ENCODE results near the gene CDX2. TPM values are rescaled to one million over a fixed set of nuclear protein-coding genes. Genes with fewer than 3 reads are reported as not detected.

The CDX2 gene
- total RNA-seq, 2 donors from 2014 or later: not detected

DNA sequence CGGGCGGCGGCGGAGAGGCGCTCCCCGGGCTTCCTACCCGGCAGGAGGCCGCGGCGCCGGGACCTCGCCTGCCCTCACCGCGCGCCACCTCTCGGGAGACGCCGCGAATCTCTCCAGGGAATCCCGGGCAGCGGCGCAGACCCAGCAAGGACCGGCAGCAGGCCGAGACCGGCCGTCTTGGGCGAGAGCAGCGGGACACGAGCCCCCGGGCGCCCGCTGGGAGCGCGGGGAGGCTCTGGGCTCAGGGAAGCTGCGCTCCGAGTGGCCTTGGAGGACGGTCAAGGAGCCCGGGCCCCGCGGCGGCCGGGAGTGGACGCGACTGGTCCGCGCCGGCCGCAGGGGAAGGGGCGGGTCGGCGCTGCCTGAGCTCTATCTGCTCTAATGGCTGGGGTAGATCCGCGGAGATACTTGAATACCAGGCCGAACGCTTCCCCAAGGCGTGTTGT is 14.7 kb downstream of the CDX2 start:
- intact Hi-C loops (cut with DNase I): no loop called here
- peak; percentile 80 for DNase-seq (ENCODE audit: low spot score)

DNA sequence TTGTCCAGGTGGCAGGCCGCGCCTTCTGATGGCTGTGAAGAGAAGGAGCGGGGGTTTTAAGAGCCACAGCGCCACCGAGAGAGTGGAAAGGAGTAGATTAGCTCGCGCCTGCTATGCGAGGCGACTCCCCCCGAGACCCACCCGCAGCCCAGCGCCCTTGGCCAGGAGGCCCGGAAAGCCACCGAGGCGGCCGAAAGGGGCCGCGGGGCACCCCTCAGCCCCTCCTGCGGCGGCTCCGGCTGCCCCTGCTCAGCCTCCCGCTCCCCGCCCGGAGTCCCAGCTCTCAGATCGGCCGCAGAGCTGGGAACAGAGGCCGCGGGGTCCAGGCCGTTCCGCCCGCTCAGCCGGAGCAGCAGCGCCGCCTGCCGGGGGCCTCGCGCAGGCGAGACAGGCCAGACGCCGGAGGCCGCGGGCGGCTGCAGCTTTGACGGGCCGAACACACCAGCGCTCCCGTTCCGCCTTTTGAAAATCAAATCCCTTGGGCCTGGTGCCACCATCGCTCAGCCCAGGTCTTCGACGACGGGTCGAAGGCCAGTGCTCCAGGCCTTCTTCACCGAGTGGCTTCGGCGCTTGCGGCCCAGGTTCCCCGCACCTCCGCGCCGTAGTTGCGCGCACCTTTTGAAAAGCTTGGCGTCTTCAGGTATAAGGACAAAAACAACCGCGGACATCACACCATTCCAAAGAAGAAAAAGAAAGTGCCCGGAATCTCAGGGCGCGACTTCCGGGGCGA is 15.3 kb downstream of the CDX2 start:
- peak; percentile 91 for DNase-seq (ENCODE audit: low spot score)
- intact Hi-C loops (cut with DNase I): no loop called here

DNA sequence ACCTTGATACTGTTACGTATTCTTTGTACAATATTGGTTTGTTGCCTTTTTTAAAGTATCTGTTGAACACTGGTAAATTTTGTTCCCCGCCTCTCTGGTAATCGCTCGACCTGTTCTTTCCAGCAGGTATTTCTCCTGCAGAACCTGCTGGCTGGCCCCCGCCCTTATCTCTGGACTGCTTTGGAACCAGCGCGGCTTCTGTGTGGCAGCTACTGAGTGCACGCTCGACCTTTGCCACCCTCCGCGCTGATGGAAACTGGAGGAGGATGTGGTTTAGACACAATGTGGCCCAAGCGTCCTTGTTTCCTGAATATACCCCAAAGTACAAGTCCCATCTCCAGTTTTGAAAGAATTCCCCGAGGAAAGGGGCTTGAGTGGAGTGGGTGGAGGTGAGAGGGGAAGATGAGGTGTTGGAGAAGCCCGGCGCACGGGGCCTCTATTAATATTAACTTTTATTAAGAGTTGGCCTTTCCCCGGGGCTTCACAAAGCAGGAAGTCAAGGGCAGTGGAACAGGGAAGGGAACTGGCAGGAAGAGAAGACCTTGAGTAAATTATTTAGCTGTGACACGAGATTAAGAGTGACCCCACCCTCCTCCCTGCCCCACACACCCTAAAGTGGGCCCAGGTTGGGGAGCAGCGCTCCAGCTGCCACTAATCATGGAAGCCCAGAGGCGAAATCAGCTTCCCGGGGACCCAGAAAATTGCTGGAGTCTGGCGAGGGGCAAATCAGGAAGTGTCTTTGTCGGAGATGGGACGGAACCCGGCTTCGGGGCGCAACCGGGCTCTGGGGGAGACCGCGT is 16.0 kb downstream of the CDX2 start:
- no peak for DNase-seq (ENCODE audit: low spot score)
- intact Hi-C loops (cut with DNase I): no loop called here

DNA sequence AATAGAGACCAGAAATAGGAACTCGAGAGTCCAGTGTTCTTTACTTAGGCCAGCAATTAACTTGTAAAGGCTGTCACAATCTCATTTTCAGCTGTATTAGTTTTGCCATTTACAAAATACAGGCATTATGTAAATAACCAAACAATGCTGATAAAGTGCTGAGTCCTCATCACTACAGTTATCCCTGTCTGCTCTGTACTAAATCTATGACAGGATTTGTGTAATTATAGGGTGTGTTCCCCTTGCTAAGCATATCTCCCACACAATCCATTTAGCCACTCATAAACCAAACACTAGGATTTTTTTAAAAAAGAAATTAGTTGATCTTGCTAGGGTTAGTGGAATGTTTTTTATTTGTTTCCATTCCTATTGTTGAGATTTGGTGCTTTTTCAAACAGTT is 26.1 kb downstream of the CDX2 start:
- intact Hi-C loops (cut with DNase I): no loop called here
- no peak for DNase-seq (ENCODE audit: low spot score)

DNA sequence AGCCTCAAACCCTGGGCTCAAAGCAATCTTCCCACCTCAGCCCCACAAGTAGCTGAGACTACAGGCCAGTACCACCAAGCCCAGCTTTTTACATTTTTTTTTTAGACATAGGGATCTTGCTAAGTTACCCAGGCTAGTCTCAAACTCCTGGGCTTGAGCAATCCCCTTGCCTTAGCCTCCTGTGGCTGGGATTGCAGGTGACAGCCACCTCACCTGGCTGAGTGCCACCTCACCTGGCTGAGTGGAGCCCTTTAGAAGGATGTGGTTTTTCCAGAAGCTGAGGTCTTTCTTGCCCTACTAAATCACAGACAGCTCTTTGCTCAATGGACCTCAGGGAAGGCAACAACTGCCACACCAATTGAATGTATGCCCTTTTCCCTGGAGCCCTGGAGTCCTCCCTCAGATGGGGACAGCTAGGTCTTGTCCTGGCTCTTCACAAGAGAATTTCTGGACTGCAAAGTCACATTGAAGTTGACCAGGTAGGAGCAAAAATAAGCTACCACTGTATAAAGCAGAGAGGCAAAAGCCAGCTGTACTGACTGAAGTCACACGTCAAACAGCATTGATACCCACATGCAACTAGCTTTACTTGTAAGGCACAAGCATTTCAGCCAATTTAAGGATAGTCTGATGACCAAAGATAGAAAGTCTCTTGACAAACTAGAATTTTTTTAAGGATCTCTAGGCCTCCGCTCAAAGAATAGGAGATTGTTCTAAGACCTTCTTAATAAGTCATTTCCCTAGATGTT is 35.4 kb downstream of the CDX2 start:
- DNase-seq (ENCODE audit: low spot score): no peak
- intact Hi-C loops (cut with DNase I): no loop called here

DNA sequence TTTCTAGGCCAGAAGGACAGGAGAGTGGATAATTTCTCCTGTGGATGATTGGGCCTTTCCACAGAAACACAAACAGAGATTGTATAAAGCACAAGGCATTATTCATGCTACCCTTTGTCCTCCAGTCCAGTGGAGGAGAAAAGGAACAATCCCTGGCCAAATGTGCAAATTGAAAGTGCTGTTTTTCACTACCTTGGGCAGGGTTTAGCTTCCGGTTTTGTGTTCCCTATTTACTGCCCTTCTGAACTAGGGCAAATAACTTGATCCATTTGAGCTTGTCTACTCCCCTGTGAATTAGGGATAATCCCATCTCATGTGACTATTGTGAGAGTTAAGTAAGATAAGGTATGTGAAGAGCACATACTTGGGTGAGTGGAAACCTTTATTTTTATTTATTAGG is 36.0 kb downstream of the CDX2 start:
- intact Hi-C loops (cut with DNase I): no loop called here
- DNase-seq (ENCODE audit: low spot score): no peak

DNA sequence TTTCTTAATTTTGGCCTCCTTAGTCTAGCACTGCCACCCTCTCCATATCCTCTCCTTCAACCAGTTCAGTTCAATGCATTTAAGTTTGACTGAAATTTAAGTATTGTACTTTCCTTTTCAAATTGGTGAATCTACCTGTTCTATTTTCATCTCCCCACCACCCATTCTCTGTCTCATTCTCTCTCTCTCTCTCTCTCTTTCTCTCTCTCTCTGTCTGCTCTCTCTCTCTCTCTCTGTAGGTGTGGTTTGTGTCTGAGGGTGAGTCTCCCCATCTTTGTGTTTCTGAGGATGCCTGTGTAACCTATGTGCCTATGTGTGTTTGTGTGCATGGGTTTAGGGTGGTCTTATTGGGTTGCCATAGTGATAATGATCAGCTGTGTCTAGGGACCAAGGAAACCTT is 39.2 kb downstream of the CDX2 start:
- no peak for DNase-seq (ENCODE audit: low spot score)
- intact Hi-C loops (cut with DNase I): no loop called here

DNA sequence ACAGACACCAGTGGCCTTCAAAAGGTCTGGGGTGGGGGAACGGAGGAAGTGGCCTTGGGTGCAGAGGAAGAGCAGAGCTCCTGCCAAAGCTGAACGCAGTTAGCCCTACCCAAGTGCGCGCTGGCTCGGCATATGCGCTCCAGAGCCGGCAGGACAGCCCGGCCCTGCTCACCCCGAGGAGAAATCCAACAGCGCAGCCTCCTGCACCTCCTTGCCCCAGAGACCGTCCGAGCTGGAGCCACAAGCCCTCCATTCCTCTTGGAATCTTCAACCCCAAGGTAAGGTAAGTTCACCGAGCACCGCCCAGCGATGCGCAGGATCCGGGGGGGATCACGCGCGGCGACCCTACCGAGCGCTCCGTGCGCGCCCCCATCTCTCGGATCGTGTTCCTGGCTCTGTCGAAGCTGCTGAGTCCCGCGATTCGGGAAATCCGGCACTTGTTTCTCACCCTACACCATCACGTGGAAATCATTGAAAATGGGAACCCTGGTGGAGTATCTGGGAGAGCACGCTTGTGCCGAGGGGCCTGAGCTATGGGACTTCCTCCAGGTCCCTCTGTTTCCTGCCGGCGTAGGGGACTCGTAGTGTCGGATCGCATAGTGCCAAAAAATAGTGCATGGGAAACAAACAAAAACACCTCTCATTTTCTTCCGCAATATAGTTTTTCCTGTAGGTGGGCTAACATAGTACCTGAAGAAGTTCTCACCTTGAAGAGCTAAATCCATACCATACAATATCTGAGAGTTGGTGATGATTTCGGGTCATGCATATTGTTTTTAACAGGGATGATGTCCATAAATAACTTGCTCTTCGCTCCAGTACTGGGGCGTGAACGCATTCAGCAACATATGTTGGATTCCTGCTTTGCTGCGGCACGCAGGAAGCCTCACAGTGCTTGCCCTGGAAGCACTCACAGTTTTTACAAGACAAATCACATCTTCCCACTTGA is 40.0 kb downstream of the CDX2 start:
- intact Hi-C loops (cut with DNase I): no loop called here

DNA sequence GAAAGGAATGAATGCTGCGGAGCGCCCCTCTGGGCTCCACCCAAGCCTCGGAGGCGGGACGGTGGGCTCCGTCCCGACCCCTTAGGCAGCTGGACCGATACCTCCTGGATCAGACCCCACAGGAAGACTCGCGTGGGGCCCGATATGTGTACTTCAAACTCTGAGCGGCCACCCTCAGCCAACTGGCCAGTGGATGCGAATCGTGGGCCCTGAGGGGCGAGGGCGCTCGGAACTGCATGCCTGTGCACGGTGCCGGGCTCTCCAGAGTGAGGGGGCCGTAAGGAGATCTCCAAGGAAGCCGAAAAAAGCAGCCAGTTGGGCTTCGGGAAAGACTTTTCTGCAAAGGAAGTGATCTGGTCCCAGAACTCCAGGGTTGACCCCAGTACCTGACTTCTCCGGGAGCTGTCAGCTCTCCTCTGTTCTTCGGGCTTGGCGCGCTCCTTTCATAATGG is 40.7 kb downstream of the CDX2 start:
- intact Hi-C loops (cut with DNase I): no loop called here
- no peak for DNase-seq (ENCODE audit: low spot score)

More for the DNA sequence above, 40.0 kb downstream of the CDX2 start:
- DNase-seq (ENCODE audit: low spot score): no peak

DNA sequence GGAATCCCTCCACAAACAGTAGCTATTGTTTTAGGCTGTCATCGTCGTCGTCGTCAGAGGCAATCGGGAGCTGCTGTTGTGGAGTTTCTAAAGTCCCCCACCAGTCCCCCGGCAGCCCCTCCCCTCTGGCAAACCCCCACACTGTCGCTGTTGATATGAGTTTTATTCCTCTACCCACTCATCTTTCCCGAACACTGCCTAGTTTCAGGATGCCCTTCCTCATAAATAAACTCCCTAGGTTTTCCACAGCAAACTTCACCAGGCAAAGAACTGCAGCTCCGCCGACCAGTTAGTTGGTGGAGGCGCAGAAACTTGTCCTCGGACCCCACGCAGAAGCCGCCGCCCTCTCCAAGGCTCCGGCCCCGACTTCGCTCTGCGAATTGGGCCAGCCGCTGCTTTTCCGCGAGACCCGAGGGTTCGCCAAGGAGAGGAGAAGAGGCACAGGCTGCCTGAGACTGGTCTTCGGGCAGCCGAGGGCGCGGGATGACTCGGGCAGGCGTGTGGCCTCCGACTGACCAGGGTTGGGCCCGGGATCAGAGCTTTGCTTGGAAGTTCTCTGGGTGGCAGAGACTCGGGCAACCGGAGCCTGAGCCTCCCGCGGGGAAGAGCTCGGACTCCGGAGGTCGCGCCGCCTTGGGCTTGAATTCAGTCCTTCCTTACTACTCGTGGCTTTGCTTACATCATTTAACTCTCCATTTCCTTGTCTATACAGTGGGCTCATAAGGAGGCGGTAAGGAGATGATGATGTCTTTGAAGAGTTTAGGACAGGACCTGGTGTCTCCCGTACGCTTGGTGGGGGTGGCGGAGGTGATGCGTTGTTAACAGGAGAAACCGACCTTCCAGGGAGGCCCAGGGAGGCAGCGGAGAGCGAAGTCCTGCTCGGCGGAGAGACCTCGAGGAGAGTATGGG is 41.4 kb downstream of the CDX2 start:
- no peak for DNase-seq (ENCODE audit: low spot score)
- intact Hi-C loops (cut with DNase I): no loop called here

DNA sequence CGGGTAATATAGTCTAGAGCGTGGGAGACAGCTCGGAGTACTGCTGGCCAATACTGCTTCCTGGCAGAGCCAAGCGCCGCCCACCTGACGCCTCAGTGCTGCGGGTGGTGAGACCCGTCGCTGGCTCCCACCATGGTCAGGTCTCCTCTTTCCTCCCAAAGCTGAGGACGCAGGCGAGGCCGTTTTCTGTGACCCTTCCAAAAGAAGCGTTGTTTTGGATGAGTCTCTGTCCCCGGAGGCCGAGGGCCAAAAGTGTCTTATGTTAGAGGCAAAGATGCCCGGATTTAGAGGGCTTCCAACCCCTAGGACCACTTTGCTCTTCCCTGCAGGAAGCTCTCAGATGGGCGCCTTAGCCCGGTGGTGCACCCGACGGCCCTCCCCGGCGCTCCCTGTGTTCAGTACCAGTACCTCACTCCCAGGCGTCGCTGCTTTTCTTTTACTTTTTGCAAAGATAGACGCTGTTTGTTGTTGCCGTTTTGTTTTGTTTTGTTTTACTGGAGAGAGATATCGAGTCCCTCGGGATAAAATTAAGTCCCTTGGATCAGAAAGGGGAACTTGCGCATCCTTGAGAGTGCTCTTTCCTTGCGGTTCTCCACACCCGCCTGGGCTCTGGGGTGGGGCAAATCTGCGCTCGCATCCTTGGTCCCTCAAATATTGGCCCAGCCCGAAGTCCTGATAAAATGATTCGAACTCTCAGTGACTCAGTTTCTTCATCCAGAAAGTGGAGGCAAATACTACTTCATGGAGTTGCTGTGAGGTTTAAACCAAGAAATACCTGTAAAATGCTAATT is 42.3 kb downstream of the CDX2 start:
- DNase-seq (ENCODE audit: low spot score): no peak
- intact Hi-C loops (cut with DNase I): no loop called here

DNA sequence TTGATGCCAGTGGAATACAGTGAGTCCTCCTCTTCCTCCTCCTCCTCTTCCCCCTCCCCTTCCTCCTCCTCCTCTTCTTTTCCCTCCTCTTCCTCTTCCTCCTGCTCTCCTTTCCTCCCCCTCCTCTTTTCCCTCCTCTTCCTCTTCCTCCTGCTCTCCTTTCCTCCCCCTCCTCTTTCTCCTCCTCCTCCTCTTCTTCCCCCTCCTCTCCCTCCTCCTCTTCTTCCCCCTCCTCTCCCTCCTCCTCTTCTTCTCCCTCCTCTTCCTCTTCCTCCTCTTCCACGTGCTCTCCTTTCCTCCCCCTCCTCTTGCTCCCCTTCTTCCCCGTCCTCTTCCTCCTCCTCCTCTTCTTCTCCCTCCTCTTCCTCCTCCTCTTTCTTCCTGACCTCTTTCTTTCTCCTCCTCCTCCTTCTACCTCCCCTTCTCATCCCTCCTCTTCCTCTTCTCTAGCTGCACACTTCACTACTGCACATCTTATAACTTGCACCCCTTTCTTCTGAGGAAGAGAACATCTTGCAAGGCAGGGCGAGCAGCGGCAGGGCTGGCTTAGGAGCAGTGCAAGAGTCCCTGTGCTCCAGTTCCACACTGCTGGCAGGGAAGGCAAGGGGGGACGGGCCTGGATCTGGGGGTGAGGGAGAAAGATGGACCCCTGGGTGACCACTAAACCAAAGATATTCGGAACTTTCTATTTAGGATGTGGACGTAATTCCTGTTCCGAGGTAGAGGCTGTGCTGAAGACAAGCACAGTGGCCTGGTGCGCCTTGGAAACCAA is 43.7 kb downstream of the CDX2 start:
- no peak for DNase-seq (ENCODE audit: low spot score)
- intact Hi-C loops (cut with DNase I): no loop called here

DNA sequence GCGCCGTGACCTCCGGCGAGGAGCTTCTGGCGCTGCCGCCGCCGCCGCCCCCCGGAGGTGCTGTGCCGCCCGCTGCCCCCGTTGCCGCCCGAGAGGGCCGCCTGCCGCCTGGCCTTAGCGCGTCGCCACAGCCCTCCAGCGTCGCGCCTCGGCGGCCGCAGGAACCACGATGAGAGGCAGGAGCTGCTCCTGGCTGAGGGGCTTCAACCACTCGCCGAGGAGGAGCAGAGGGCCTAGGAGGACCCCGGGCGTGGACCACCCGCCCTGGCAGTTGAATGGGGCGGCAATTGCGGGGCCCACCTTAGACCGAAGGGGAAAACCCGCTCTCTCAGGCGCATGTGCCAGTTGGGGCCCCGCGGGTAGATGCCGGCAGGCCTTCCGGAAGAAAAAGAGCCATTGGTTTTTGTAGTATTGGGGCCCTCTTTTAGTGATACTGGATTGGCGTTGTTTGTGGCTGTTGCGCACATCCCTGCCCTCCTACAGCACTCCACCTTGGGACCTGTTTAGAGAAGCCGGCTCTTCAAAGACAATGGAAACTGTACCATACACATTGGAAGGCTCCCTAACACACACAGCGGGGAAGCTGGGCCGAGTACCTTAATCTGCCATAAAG is 44.5 kb downstream of the CDX2 start:
- DNase-seq (ENCODE audit: low spot score): no peak
- intact Hi-C loops (cut with DNase I): no loop called here

DNA sequence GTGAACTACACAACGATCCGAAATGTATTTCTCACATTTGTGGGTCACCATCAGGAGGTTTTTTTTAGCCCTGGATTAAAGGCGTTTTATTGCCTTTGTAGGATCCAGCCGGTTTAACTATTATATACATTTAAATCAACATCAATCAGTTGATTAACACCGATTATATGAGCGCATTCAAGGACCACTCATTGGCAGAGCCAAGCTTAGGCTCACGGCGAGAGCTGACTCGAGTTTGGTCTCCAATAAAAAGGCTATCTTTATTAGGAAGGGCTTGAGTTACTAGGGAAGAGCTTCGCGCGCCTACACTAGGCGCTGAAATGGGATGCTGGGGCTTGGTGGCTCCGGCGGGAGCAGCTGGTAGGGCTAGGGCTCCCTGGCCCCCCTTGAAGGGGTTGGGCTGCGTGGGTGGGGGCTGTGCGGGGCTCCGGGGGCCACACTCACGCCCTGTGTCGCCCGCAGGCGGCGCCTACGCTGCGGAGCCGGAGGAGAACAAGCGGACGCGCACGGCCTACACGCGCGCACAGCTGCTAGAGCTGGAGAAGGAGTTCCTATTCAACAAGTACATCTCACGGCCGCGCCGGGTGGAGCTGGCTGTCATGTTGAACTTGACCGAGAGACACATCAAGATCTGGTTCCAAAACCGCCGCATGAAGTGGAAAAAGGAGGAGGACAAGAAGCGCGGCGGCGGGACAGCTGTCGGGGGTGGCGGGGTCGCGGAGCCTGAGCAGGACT is 45.2 kb downstream of the CDX2 start:
- DNase-seq (ENCODE audit: low spot score): no peak
- intact Hi-C loops (cut with DNase I): no loop called here

DNA sequence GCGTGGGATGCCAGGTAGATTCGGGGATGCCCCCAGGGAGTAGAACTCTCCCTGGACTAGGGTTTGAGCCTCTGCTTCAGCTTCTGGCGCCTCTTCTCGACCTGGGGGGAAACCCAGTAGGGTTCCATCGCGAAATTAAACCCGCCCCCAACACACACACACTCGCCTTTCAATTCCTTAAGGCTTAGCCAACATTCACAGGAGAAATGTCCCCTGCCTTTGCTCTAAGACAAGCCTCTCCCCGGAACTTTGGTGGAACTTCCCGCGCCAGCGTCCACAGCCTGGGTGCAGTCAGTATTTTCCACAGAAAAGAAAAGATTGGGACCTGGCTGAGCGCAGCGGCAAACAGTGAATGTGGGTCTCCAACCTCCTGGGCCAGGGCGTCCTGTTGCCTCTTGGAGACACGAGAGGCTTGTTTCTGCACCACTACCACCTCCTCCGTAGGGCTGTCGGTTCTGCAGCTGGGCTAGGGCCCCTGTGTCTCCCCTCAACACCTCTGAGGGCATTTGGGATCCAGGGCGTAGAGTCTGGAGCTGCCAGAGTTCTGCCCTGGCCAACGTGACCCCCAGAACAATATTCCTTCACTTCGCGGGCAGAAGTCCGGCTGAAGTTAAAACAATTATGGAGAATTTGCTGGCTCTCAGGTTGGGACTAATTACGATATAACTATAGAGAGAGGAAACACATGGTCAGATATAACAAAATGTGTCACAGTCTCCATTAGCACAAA is 46.1 kb downstream of the CDX2 start:
- no peak for DNase-seq (ENCODE audit: low spot score)
- intact Hi-C loops (cut with DNase I): no loop called here
